ENCODE measurements around the gene TGFBR1.
"Not testable (repeated sequence)": the region's sequence is repeated elsewhere in the genome, so short reads cannot be mapped to it uniquely, and the experiment has no call there.

TGFBR1 gene

GRCh38 chr9:99185348-99185632, 80.4 kb downstream of the TGFBR1 start:
- Mint-ChIP-seq H3K36me3 (ENCODE audit: low read depth) (no peaks in the 10 kb centered on the region), H3K4me1 (ENCODE audit: low read depth) (peaks cover 60% of the 10 kb centered on the region), H3K4me3 (no peak overlapping the region), H3K27ac (no peak overlapping the region), H3K9me3 (no peaks in the 10 kb centered on the region), H3K27me3 (no peaks in the 10 kb centered on the region)

- H3K27ac Mint-ChIP-seq: no peak overlapping the region
- no peak overlapping the region for H3K4me3 Mint-ChIP-seq
Observed at GRCh38 chr9:99185934-99186333, 81.0 kb downstream of the TGFBR1 start.

DNA sequence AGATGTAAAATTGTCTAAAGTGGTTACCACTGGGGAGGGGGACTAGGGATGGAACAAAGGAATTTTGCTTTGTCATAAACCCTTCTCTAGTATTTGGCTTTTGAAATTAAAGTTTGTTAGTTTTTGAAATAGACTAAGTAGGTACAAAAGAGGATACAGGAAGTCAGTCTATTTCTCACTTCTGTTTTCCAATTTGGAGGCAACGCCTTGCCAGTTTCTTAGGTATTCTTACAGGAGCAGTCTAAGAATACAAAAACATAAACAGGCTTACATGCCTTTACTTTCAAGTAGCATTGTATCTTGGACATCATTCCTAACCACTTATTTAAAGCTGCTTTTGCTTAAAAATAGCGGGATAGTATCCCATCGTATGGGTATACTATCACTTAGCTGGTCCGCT, 82.4 kb downstream of the TGFBR1 start:
- H3K27ac Mint-ChIP-seq: no peak overlapping the region
- H3K4me1 Mint-ChIP-seq (ENCODE audit: low read depth): peaks cover 40% of the 10 kb centered on the region
- H3K4me3 Mint-ChIP-seq: no peak overlapping the region
- no peaks in the 10 kb centered on the region for H3K9me3 Mint-ChIP-seq
- H3K36me3 Mint-ChIP-seq (ENCODE audit: low read depth): no peaks in the 10 kb centered on the region
- H3K27me3 Mint-ChIP-seq: peaks cover 5% of the 10 kb centered on the region

More at GRCh38 chr9:99185934-99186333, 81.0 kb downstream of the TGFBR1 start:
- H3K4me1 Mint-ChIP-seq (ENCODE audit: low read depth): peaks cover 54% of the 10 kb centered on the region
- peaks cover under 1% of the 10 kb centered on the region for H3K27me3 Mint-ChIP-seq
- no peaks in the 10 kb centered on the region for H3K9me3 Mint-ChIP-seq
- H3K36me3 Mint-ChIP-seq (ENCODE audit: low read depth): no peaks in the 10 kb centered on the region

GRCh38 chr9:99189186-99189585, 84.3 kb downstream of the TGFBR1 start:
- Mint-ChIP-seq H3K4me3 (no peak overlapping the region), H3K36me3 (ENCODE audit: low read depth) (no peaks in the 10 kb centered on the region), H3K4me1 (ENCODE audit: low read depth) (peaks cover 30% of the 10 kb centered on the region), H3K27me3 (peaks cover 11% of the 10 kb centered on the region), H3K9me3 (no peaks in the 10 kb centered on the region), H3K27ac (no peak overlapping the region)

DNA sequence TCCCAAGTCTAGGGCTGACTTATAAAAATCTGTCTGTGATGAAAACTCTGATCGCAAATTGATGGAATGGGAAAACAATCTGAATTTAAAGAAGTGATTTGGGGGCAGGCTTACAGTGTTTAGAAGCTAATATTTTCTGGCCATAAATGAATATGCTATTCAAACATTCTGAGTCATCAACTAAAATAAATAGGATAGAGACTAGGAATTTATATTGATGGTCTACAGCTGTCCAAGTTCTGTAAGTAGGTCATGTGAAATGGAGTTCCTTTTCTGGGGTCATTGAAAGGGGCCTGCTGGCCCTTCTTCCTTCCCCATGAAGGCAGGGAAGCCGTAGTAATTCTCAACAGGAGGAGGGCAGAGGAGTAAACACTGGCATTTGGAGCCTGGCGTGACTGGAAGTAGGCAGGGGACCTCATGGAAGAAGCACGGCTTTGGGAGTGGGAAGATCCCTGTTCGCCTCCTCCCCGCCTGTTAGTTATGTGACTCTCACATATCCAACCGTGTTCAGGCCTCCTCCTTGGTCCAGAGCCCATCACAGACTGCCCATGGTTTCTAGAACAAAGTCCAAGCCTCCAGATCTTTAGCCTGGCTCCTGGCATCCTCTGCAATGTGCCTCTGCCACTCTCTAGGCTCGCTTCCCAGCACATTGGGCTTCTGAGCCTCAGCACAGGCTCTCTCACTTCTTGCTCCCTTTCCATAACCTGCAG, 85.1 kb downstream of the TGFBR1 start:
- Mint-ChIP-seq H3K4me3 (no peak overlapping the region), H3K4me1 (ENCODE audit: low read depth) (peaks cover 21% of the 10 kb centered on the region), H3K36me3 (ENCODE audit: low read depth) (no peaks in the 10 kb centered on the region), H3K27me3 (peaks cover 11% of the 10 kb centered on the region), H3K27ac (no peak overlapping the region), H3K9me3 (no peaks in the 10 kb centered on the region)

GRCh38 chr9:99190597-99191283, 85.8 kb downstream of the TGFBR1 start:
- H3K4me3 Mint-ChIP-seq: no peak overlapping the region
- H3K4me1 Mint-ChIP-seq (ENCODE audit: low read depth): peaks cover 16% of the 10 kb centered on the region
- H3K9me3 Mint-ChIP-seq: no peaks in the 10 kb centered on the region
- H3K27me3 Mint-ChIP-seq: peaks cover 11% of the 10 kb centered on the region
- no peak overlapping the region for H3K27ac Mint-ChIP-seq
- no peaks in the 10 kb centered on the region for H3K36me3 Mint-ChIP-seq (ENCODE audit: low read depth)

GRCh38 chr9:99192786-99193465, 88.0 kb downstream of the TGFBR1 start:
- H3K9me3 Mint-ChIP-seq: no peaks in the 10 kb centered on the region
- peaks cover 10% of the 10 kb centered on the region for H3K4me1 Mint-ChIP-seq (ENCODE audit: low read depth)
- H3K36me3 Mint-ChIP-seq (ENCODE audit: low read depth): no peaks in the 10 kb centered on the region
- no peak overlapping the region for H3K4me3 Mint-ChIP-seq
- peaks cover 11% of the 10 kb centered on the region for H3K27me3 Mint-ChIP-seq
- H3K27ac Mint-ChIP-seq: no peak overlapping the region

- Mint-ChIP-seq H3K36me3 (ENCODE audit: low read depth) (no peaks in the 10 kb centered on the region), H3K27me3 (peaks cover 11% of the 10 kb centered on the region), H3K4me3 (no peak overlapping the region), H3K27ac (no peak overlapping the region), H3K9me3 (no peaks in the 10 kb centered on the region), H3K4me1 (ENCODE audit: low read depth) (peaks cover 9% of the 10 kb centered on the region)
Observed at GRCh38 chr9:99193466-99193821, 88.5 kb downstream of the TGFBR1 start.

GRCh38 chr9:99196484-99196883, 91.6 kb downstream of the TGFBR1 start:
- not testable (repeated sequence) for H3K27me3 Mint-ChIP-seq; H3K9me3 Mint-ChIP-seq; H3K4me1 Mint-ChIP-seq (ENCODE audit: low read depth); H3K4me3 Mint-ChIP-seq; H3K27ac Mint-ChIP-seq; H3K36me3 Mint-ChIP-seq (ENCODE audit: low read depth)

- Mint-ChIP-seq H3K27ac (no peak overlapping the region), H3K9me3 (no peaks in the 10 kb centered on the region), H3K36me3 (ENCODE audit: low read depth) (no peaks in the 10 kb centered on the region), H3K4me1 (ENCODE audit: low read depth) (peaks cover 9% of the 10 kb centered on the region), H3K4me3 (no peak overlapping the region), H3K27me3 (peaks cover 7% of the 10 kb centered on the region)
Observed at GRCh38 chr9:99197124-99197630, 92.3 kb downstream of the TGFBR1 start.

- Mint-ChIP-seq H3K4me1 (ENCODE audit: low read depth) (peaks cover 7% of the 10 kb centered on the region), H3K4me3 (no peak overlapping the region), H3K36me3 (ENCODE audit: low read depth) (no peaks in the 10 kb centered on the region), H3K9me3 (no peaks in the 10 kb centered on the region), H3K27me3 (peaks cover 2% of the 10 kb centered on the region), H3K27ac (no peak overlapping the region)
Observed at GRCh38 chr9:99197987-99198386, 93.1 kb downstream of the TGFBR1 start.

GRCh38 chr9:99199938-99200539, 95.1 kb downstream of the TGFBR1 start:
- no peaks in the 10 kb centered on the region for H3K36me3 Mint-ChIP-seq (ENCODE audit: low read depth)

DNA sequence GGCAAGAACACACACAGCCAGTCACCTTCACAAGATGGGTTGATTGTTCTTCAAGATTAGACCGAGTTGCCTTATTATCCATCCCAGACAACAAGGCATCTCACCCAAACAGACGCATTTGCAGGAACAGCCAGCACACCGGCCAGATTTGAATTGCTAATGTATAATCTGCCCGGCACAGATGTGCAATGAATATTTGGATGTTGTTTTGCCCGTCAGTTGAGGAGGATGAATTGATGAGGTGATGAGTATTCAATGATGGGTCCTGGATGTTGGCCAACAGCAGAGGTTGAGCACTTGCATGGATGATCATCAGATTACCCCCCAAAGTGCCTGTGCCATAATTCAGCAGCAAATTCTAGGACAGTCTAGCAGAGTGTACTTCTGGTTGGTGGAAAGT, 96.7 kb downstream of the TGFBR1 start:
- Mint-ChIP-seq H3K36me3 (ENCODE audit: low read depth) (no peaks in the 10 kb centered on the region), H3K4me3 (no peak overlapping the region), H3K9me3 (no peaks in the 10 kb centered on the region), H3K27ac (no peak overlapping the region), H3K27me3 (peaks cover 3% of the 10 kb centered on the region), H3K4me1 (ENCODE audit: low read depth) (no peaks in the 10 kb centered on the region)

More at GRCh38 chr9:99199938-99200539, 95.1 kb downstream of the TGFBR1 start:
- no peaks in the 10 kb centered on the region for H3K27me3 Mint-ChIP-seq
- H3K27ac Mint-ChIP-seq: no peak overlapping the region
- no peaks in the 10 kb centered on the region for H3K4me1 Mint-ChIP-seq (ENCODE audit: low read depth)
- no peaks in the 10 kb centered on the region for H3K9me3 Mint-ChIP-seq
- no peak overlapping the region for H3K4me3 Mint-ChIP-seq

Data from stimulated activated naive CD8-positive, alpha-beta T cell treated with anti-CD3 and anti-CD28 coated beads, Interleukin-15, Interleukin-2, amounts not matched to agents 100 ng/mL and 50 ng/mL, for 24 hours (primary cell).